ENCODE measurements around the gene LBP. TPM values are rescaled to one million over a fixed set of nuclear protein-coding genes. Genes with fewer than 3 reads are reported as not detected.
"Not testable (repeated sequence)": the region's sequence is repeated elsewhere in the genome, so short reads cannot be mapped to it uniquely, and the experiment has no call there.

LBP gene
- total RNA-seq, 2 experiments from 2014 or later: not detected

DNA sequence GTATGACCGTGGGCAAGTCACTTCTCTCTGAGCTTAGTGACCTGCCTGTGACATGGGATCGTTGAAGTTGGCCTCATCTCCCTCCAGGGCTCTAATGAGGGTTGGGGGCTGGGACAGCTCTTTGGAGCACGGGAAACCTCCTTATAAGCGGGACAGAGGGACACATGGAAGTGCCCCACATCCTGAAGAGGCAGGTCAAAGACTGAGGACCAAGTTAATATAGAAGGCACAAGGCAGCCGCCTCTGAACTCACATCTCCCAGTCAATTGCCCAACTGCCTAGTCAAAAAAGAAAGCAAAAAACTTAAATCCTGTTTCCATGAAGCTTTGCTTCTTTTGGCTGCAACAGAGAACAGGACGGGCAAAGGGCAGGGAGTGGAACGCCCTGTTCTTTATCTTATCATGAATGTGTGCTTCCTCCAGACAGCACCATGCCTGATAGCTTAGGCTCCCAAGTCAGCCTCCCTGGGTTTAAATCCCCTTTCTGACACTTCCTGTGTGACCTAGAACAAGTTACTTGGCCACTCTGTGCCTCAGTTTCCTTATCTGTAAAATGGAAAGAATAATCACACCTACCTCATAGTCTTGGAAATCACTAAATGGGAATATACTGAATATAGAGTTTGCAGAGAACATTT is 27.1 kb downstream of the LBP start:
- no peak for ATAC-seq (ENCODE audit: low read depth)
- H3K27me3 Mint-ChIP-seq: peaks cover 11% of the 10 kb centered on the region

DNA sequence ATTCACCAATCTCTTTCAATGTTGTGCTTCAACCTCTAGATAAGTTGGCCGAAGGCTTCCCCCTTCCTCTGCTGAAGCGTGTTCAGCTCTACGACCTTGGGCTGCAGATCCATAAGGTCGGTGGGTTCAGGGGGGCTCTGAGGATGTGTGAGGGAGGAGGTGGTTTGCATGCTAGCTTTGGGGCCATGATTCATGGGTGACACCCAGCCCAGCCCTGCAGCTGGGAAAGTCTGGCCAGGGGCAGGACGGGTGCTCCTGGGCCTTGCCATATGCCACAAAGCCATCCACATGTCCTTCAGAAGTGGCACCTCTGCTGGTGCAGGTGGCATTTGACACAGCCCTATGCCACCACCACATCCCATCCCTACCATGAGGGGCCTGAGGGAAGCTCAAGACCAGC is 27.6 kb downstream of the LBP start:
- Mint-ChIP-seq H3K4me3 (no peak overlapping the region), H3K36me3 (no peaks in the 10 kb centered on the region)

More for the DNA sequence above, 27.1 kb downstream of the LBP start:
- no peak for DNase-seq
- POLR2A ChIA-PET: no interaction called here
- Mint-ChIP-seq H3K4me3 (no peak overlapping the region), H3K36me3 (no peaks in the 10 kb centered on the region), H3K9me3 (no peaks in the 10 kb centered on the region), H3K27ac (no peak overlapping the region), H3K4me1 (no peaks in the 10 kb centered on the region)

DNA sequence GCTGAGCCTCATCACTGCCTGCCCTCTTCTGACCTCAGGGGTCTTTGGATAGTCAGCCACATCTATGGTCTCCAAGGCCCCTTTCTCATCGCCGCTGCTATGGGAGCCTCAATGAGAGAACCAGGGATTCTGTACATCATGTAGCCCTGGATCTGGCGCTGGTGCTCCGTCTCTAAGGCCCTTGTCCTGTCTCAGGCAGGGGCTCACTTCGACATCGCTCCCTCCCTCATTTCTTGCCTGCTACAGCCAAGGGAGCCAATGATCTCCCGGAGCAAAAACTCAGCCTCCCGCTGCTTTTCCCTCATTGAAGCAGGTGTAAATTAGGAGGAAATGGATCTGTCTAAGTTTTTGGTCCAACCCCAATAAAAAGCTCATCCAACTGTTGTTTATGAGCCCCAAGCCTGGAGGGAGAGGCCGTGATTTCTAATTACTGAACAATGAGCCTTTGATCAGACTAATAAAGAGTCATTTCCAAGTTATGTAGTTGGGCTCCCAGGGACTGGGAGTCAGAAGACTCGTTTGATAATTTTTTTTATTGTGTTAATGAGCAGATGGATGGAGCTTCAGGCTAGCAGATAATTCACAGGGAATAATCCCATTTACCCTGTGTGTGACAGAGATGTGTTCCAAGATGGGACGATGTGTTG is 30.9 kb downstream of the LBP start:
- Mint-ChIP-seq H3K9me3 (no peaks in the 10 kb centered on the region), H3K27me3 (peaks cover 7% of the 10 kb centered on the region), H3K4me3 (no peak overlapping the region), H3K27ac (no peak overlapping the region), H3K36me3 (no peaks in the 10 kb centered on the region), H3K4me1 (no peaks in the 10 kb centered on the region)
- DNase-seq (no peak), ATAC-seq (ENCODE audit: low read depth) (no peak)
- POLR2A ChIA-PET: no interaction called here

More for the DNA sequence above, 27.6 kb downstream of the LBP start:
- peaks cover 11% of the 10 kb centered on the region for H3K27me3 Mint-ChIP-seq
- DNase-seq (no peak), ATAC-seq (ENCODE audit: low read depth) (no peak)
- no peak overlapping the region for H3K27ac Mint-ChIP-seq
- POLR2A ChIA-PET: no interaction called here
- no peaks in the 10 kb centered on the region for H3K9me3 Mint-ChIP-seq
- H3K4me1 Mint-ChIP-seq: no peaks in the 10 kb centered on the region

DNA sequence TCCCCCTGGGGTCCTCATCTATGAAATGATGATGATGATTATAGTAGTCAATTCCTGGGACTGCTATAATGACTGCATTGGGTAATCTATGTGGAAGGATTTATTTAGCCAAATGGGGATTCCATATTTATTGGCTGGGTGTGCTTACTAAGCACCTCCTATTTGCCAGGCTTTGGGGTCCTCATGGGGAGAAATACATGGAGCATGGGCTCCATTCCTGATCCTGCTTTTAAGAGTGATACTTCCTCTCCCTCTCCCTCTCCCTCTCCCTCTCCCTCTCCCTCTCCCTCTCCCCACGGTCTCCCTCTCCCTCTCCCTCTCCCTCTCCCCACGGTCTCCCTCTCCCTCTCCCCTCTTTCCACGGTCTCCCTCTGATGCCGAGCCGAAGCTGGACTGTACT is 31.6 kb downstream of the LBP start:
- ATAC-seq (ENCODE audit: low read depth); H3K36me3 Mint-ChIP-seq; H3K4me1 Mint-ChIP-seq; H3K9me3 Mint-ChIP-seq; H3K27me3 Mint-ChIP-seq; H3K27ac Mint-ChIP-seq; POLR2A ChIA-PET; H3K4me3 Mint-ChIP-seq; DNase-seq: not testable (repeated sequence)

DNA sequence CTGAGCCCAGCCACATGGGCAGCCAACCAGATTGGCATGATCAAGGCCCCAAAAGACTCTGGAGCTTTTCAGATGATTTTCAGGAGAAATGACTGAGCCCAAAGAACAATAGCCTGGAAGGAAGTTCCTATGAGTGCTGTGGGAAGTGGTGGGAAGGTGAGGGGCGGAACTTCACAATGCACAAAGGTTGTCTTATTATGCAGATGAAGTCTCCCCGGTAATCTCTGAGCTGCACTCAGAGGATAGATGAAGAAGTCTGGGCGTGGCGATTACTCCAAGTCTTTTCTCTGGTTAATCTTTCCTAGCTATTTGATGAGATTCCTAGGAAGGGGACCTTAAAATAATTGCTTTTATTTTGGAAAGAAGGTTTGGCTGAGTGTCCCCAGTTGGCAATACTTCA is 36.9 kb downstream of the LBP start:
- H3K27me3 Mint-ChIP-seq: no peaks in the 10 kb centered on the region
- DNase-seq (no peak), ATAC-seq (ENCODE audit: low read depth) (no peak)
- no peak overlapping the region for H3K27ac Mint-ChIP-seq
- H3K4me3 Mint-ChIP-seq: no peak overlapping the region
- no peaks in the 10 kb centered on the region for H3K9me3 Mint-ChIP-seq
- POLR2A ChIA-PET: no interaction called here
- H3K4me1 Mint-ChIP-seq: no peaks in the 10 kb centered on the region
- no peaks in the 10 kb centered on the region for H3K36me3 Mint-ChIP-seq

DNA sequence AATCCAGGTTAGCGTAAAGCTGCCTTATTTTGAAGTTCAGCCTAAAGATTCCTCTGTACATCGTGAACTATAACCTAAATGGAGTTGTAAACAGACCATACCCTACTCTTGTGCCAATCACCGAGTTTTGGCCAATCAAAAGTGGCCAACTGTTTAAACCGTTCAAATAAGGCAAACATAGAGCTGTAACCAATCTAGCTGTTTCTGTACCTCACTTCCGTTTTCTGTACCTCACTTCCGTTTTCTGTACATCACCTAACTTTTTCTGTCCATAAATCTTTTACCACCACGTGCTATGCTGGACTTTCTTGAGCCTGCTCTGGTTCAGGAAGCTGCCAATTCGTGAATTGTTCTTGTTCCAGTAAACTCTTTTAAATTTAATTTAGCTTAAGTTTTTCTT is 39.7 kb downstream of the LBP start:
- H3K4me3 Mint-ChIP-seq: no peak overlapping the region
- no peaks in the 10 kb centered on the region for H3K9me3 Mint-ChIP-seq
- H3K27ac Mint-ChIP-seq: no peak overlapping the region
- DNase-seq: no peak
- POLR2A ChIA-PET: no interaction called here
- no peak for ATAC-seq (ENCODE audit: low read depth)
- H3K36me3 Mint-ChIP-seq: no peaks in the 10 kb centered on the region
- H3K27me3 Mint-ChIP-seq: no peaks in the 10 kb centered on the region
- no peaks in the 10 kb centered on the region for H3K4me1 Mint-ChIP-seq

DNA sequence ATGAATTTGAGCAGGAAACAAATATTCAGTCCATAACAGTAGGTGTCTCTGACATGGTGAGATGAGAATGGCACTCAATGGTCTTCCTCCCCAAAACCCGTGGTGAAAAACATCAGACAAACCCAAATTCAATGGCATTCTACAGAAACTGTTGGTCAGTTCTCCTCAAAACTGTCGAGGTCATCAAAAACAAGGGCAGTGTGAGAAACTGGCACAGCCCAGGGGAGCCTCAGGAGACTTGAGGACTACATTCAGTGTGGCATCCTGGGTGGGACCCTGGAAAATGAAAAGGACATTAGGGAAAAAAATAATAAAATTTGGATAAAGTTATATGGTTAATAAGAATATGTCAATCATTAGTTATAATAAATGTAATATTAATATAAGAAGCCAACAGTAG is 40.6 kb downstream of the LBP start:
- POLR2A ChIA-PET: no interaction called here
- no peak for DNase-seq
- Mint-ChIP-seq H3K4me1 (no peaks in the 10 kb centered on the region), H3K4me3 (no peak overlapping the region), H3K27me3 (no peaks in the 10 kb centered on the region), H3K27ac (no peak overlapping the region), H3K9me3 (no peaks in the 10 kb centered on the region), H3K36me3 (no peaks in the 10 kb centered on the region)
- no peak for ATAC-seq (ENCODE audit: low read depth)

DNA sequence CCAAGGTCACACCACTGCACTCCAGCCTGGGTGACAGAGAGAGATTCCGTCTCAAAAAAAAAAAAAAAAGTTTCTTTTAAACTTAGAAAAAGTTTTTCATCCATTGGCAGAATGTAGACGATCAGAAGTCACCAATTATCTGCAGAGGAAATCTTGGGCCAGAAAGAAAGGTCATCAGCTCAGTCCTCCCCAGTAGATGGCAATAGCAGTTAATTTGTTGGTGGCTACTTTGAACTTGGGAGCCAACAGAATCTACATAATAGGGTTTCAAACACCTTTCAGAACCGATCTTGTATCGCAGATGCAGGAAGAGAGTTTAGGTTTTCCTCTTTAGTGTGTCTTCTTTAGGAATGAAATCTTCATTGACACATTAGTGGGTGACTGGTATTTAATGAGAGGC is 41.7 kb downstream of the LBP start:
- Mint-ChIP-seq H3K27me3 (no peaks in the 10 kb centered on the region), H3K4me3 (no peak overlapping the region), H3K4me1 (no peaks in the 10 kb centered on the region), H3K9me3 (no peaks in the 10 kb centered on the region), H3K36me3 (no peaks in the 10 kb centered on the region), H3K27ac (no peak overlapping the region)
- DNase-seq (no peak), ATAC-seq (ENCODE audit: low read depth) (no peak)
- POLR2A ChIA-PET: no interaction called here

DNA sequence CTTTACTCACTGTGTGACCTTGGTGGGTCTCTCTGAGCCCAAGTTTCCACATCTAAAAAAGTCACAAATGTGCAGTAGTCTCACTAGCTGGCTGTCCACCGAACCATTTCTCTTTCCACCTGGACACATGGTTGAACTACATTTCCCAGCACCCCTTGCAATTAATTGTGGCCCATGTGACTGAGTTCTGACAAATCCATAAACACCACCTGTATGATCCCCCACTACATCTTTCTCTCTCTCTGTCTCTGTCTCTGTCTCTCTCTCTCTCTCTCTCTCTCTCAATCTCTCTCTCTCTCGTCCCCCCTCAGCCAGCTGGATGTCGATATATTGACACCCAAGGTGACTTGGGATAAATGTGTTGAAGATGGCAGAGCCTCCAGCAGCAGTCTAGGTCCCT is 46.1 kb downstream of the LBP start:
- ATAC-seq (ENCODE audit: low read depth) (no peak), DNase-seq (no peak)
- Mint-ChIP-seq H3K4me1 (no peaks in the 10 kb centered on the region), H3K27me3 (no peaks in the 10 kb centered on the region), H3K4me3 (no peak overlapping the region), H3K36me3 (no peaks in the 10 kb centered on the region), H3K9me3 (no peaks in the 10 kb centered on the region), H3K27ac (no peak overlapping the region)
- POLR2A ChIA-PET: no interaction called here

DNA sequence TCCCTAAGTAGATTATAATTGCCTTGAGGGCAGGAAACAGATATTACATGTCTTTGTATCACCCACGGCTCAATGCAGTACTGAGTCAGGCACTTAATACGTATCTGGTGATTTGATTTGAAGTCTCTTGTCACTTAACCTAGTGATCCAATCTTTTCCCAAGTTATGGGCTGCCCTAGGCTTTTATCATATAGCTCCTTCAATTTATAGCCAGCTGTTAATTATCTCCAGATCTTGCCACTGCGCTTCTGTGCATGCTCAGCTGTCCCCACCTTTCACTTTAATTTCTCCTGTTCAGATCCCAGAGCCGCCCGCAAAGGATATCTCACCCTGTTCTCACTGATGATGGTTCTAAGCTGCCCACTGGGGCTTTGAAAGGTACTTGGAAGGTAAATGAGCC is 47.0 kb downstream of the LBP start:
- Mint-ChIP-seq H3K27ac (no peak overlapping the region), H3K36me3 (no peaks in the 10 kb centered on the region), H3K9me3 (no peaks in the 10 kb centered on the region), H3K4me1 (no peaks in the 10 kb centered on the region), H3K27me3 (peaks cover 4% of the 10 kb centered on the region), H3K4me3 (no peak overlapping the region)
- POLR2A ChIA-PET: no interaction called here
- DNase-seq (no peak), ATAC-seq (ENCODE audit: low read depth) (no peak)

DNA sequence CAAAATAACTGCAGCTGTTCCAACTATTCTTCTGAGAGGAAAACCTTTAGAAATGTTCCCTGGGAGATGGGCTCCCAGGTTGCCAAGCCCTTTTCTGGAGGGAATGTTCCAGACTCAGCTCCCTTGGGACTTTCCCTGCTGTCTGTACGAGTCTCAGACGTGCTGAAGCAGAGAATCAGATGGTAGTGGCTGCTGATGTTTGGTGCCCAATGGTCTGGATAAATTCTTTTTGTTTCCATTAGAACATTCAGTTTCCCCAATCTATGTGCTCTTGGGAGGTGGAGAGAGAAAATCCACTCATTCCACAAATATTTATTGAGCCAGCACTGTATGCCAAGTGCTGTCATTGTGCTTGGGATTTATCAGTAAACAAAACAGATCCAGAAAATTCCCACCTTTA is 48.9 kb downstream of the LBP start:
- Mint-ChIP-seq H3K36me3 (no peaks in the 10 kb centered on the region), H3K4me1 (no peaks in the 10 kb centered on the region), H3K9me3 (no peaks in the 10 kb centered on the region), H3K27me3 (peaks cover 4% of the 10 kb centered on the region), H3K4me3 (no peak overlapping the region), H3K27ac (no peak overlapping the region)
- POLR2A ChIA-PET: no interaction called here
- ATAC-seq (ENCODE audit: low read depth): no peak
- DNase-seq: no peak

DNA sequence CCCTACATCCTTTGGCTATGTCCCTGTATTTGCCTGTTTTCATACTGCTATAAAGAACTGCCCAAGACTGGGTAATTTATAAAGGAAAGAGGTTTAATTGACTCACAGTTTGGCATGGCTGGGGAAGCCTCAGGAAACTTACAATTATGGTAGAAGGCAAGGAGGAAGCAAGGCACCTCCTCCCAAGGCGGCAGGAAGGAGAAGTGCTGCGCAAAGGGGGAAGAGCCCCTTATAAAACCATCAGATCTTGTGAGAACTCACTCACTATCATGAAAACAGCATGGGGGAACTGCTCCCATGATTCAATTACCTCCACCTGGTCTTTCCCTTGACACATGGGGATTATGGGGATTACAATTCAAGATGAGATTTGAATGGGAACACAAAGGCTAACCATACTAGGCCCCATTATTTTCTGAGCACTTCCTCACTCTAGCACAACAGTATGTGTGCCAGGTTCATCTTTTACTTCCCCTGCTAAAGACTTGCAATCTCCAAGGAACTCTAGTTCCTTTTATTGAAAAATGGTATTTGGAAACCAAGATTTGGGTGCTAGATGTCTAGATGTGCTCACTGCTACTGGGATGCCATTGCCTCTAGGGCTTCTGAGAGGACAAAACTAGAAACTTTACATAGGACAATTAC is 49.6 kb downstream of the LBP start:
- H3K27ac Mint-ChIP-seq; H3K36me3 Mint-ChIP-seq; H3K27me3 Mint-ChIP-seq; POLR2A ChIA-PET; H3K4me3 Mint-ChIP-seq; ATAC-seq (ENCODE audit: low read depth); H3K4me1 Mint-ChIP-seq; DNase-seq; H3K9me3 Mint-ChIP-seq: not testable (repeated sequence)

DNA sequence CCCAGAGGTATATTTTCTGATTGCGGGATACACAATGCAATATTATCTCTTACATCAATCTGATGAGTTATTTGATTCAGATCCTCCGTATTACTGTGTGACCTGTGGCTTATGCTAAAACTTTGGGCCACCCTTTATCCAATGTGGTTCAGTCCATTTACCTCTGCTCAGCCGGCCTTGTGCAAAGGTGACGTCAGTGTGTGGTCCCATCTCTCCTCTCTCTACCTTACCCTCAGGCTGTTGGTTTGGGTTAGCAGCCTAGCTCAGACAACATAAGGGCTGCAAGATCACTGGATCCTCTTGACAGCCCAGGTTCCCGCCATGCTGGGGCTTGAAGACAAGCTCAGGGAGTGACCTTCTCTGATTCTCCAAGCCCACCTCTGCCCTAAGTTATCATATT is 55.8 kb downstream of the LBP start:
- Mint-ChIP-seq H3K27me3 (peaks cover 4% of the 10 kb centered on the region), H3K27ac (no peak overlapping the region), H3K9me3 (no peaks in the 10 kb centered on the region), H3K4me1 (no peaks in the 10 kb centered on the region), H3K36me3 (peaks cover 19% of the 10 kb centered on the region), H3K4me3 (no peak overlapping the region)
- POLR2A ChIA-PET: no interaction called here
- ATAC-seq (ENCODE audit: low read depth) (no peak), DNase-seq (no peak)

DNA sequence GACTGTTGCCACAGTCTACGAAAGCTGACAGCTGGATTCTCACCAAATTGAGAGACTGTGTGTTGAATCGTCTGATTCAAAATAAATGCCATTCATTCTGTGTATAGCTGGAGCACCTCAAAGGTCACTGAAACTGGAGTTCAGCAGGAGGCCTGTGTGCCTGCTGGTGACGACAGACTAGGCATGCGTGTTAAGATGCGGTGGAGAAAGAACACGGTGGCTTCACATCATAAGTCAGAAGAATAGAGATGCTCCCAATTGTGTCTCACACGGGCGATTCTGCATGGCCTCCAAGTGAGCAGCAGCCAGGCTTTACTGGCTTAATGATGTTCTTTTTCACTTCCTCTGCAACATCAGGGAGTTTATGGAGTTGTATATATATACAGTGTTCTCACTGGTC is 56.5 kb downstream of the LBP start:
- POLR2A ChIA-PET: no interaction called here
- DNase-seq (no peak), ATAC-seq (ENCODE audit: low read depth) (no peak)
- H3K9me3 Mint-ChIP-seq: no peaks in the 10 kb centered on the region
- H3K4me1 Mint-ChIP-seq: no peaks in the 10 kb centered on the region
- peaks cover 21% of the 10 kb centered on the region for H3K36me3 Mint-ChIP-seq
- H3K4me3 Mint-ChIP-seq: no peak overlapping the region
- no peak overlapping the region for H3K27ac Mint-ChIP-seq
- peaks cover under 1% of the 10 kb centered on the region for H3K27me3 Mint-ChIP-seq
